HL-60 (cell line): ENCODE results near the gene DNAI2.

Experiments used
- DNase-seq, 2 experiments: peaks; one replicate each; pipeline ENCODE4 v3.0.0-alpha.2; 2010 to 2020; ENCODE audit warnings: low read depth in 1 of 2, low spot score in 1 of 2
- H3K27ac ChIP-seq: fragments of 250-450 bp; sonication (Bioruptor Pico); replicated peaks from 2 replicates; pipeline ENCODE4 v1.5.1; 2020; ENCODE audit warnings: mild to moderate bottlenecking, moderate library complexity
- H3K27me3 ChIP-seq: fragments of 250-450 bp; sonication (Bioruptor Pico); 2 replicates; pipeline ENCODE4 v1.5.1; 2021; ENCODE audit warnings: mild to moderate bottlenecking, moderate library complexity; ENCODE audit not compliant: insufficient read depth, poor library complexity, severe bottlenecking
- H3K4me3 ChIP-seq: replicated peaks from 2 replicates; pipeline ENCODE4 v1.5.1; 2011; ENCODE audit warnings: mild to moderate bottlenecking, control low read depth, low read length; ENCODE audit not compliant: insufficient read depth
- CTCF ChIP-seq: IDR thresholded peaks from one replicate; pipeline ENCODE4 v1.5.1; 2011; ENCODE audit warnings: low read length, control low read depth, inconsistent platforms; ENCODE audit not compliant: insufficient read depth
- GABPA ChIP-seq: IDR thresholded peaks from 2 replicates; pipeline ENCODE4 v1.6.1; 2012; ENCODE audit warnings: low read depth
- POLR2AphosphoS5 ChIP-seq: IDR thresholded peaks from 2 replicates; pipeline ENCODE4 v1.6.1; 2012; ENCODE audit warnings: low read depth
- REST ChIP-seq: IDR thresholded peaks from 2 replicates; pipeline ENCODE4 v1.6.1; 2012; ENCODE audit warnings: low read depth; ENCODE audit not compliant: insufficient replicate concordance
- SPI1 ChIP-seq: IDR thresholded peaks from 2 replicates; pipeline ENCODE4 v1.6.1; 2012; ENCODE audit warnings: low read depth, mild to moderate bottlenecking, borderline replicate concordance

The DNAI2 gene

GRCh38 chr17:74267579-74267978 lies 6.5 kb upstream of the DNAI2 start:
- H3K27ac ChIP-seq: no peak overlapping the region
- no peaks in the 10 kb centered on the region for H3K27me3 ChIP-seq
- DNase-seq: no peak
- H3K4me3 ChIP-seq: no peak overlapping the region
- TF ChIP-seq REST (no peak), CTCF (no peak), POLR2AphosphoS5 (no peak), GABPA (no peak), SPI1 (no peak)

GRCh38 chr17:74267987-74268499 lies 6.0 kb upstream of the DNAI2 start:
- Histone ChIP-seq H3K4me3 (no peak overlapping the region), H3K27ac (no peak overlapping the region), H3K27me3 (peaks cover 2% of the 10 kb centered on the region)
- TF ChIP-seq GABPA (no peak), REST (no peak), SPI1 (no peak), POLR2AphosphoS5 (no peak), CTCF (no peak)
- DNase-seq: no peak

- no peak for DNase-seq
- TF ChIP-seq POLR2AphosphoS5: no peak
- H3K27ac ChIP-seq: no peak overlapping the region
- no peak overlapping the region for H3K4me3 ChIP-seq
- H3K27me3 ChIP-seq: peaks cover 4% of the 10 kb centered on the region
These were observed 5.5 kb upstream of the DNAI2 start for GRCh38 chr17:74268558-74268957.

- DNase-seq: no peak
- no peak for TF ChIP-seq GABPA
- Histone ChIP-seq H3K4me3 (no peak overlapping the region), H3K27ac (no peak overlapping the region), H3K27me3 (peaks cover 11% of the 10 kb centered on the region)
These were observed 3.7 kb upstream of the DNAI2 start for GRCh38 chr17:74270333-74270732.

- Histone ChIP-seq H3K27me3 (peaks cover 11% of the 10 kb centered on the region), H3K4me3 (no peak overlapping the region), H3K27ac (no peak overlapping the region)
- TF ChIP-seq REST (no peak), CTCF (no peak), GABPA (no peak), SPI1 (no peak), POLR2AphosphoS5 (no peak)
- DNase-seq: no peak
These were observed 2.8 kb upstream of the DNAI2 start for GRCh38 chr17:74271281-74271680.
